Coronary artery (tissue), 2 donors: ENCODE measurements around the gene TMEM14B.

ENCODE experiments used
- DNase-seq: peaks from one replicate; pipeline ENCODE4 v3.0.0-alpha.2; 2017; ENCODE audit warnings: low spot score
- H3K27ac ChIP-seq, 2 donors: fragments of 200-600 bp; sonication (generic); one replicate each; pipeline ENCODE4 v1.5.1; 2016 to 2019
- H3K4me3 ChIP-seq: fragments of 200-600 bp; sonication (generic); 2 replicates; pipeline ENCODE4 v1.5.1; 2016; ENCODE audit warnings: mild to moderate bottlenecking, moderate library complexity
- CTCF ChIP-seq: fragments of 200-600 bp; sonication (generic); IDR thresholded peaks from one replicate; pipeline ENCODE4 v1.5.1; 2019; ENCODE audit warnings: antibody characterized with exemption

Gene TMEM14B

GRCh38 chr6:10769419-10769818 lies 21.8 kb downstream of the TMEM14B start:
- DNase-seq = no peak
- no peak for TF ChIP-seq CTCF
- Histone ChIP-seq H3K27ac (no peak overlapping the region), H3K4me3 (no peak overlapping the region)

GRCh38 chr6:10771371-10771894 lies 23.8 kb downstream of the TMEM14B start:
- no peak overlapping the region for H3K4me3 ChIP-seq
- no peak for DNase-seq
- no peak overlapping the region for H3K27ac ChIP-seq
- no peak for TF ChIP-seq CTCF

GRCh38 chr6:10778230-10778629 lies 30.6 kb downstream of the TMEM14B start:
- no peak for TF ChIP-seq CTCF
- H3K4me3 ChIP-seq = no peak overlapping the region
- no peak for DNase-seq
- H3K27ac ChIP-seq = no peak overlapping the region

GRCh38 chr6:10779076-10779475 lies 31.5 kb downstream of the TMEM14B start:
- Histone ChIP-seq H3K4me3 (no peak overlapping the region), H3K27ac (no peak overlapping the region)
- TF ChIP-seq CTCF = no peak
- no peak for DNase-seq

GRCh38 chr6:10791673-10792072 lies 44.1 kb downstream of the TMEM14B start:
- TF ChIP-seq CTCF = no peak
- no peak overlapping the region for H3K4me3 ChIP-seq
- no peak overlapping the region for H3K27ac ChIP-seq
- DNase-seq = no peak

GRCh38 chr6:10792101-10792500 lies 44.5 kb downstream of the TMEM14B start:
- TF ChIP-seq CTCF = no peak
- H3K27ac ChIP-seq = no peak overlapping the region

GRCh38 chr6:10793035-10793434 lies 45.4 kb downstream of the TMEM14B start:
- no peak for DNase-seq
- Histone ChIP-seq H3K27ac (no peak overlapping the region), H3K4me3 (no peak overlapping the region)
- no peak for TF ChIP-seq CTCF

More at GRCh38 chr6:10792101-10792500, 44.5 kb downstream of the TMEM14B start:
- H3K4me3 ChIP-seq = no peak overlapping the region
- no peak for DNase-seq
